HTERT RPE-1 (cell line): ENCODE data around the gene ASMTL.
"Not testable (repeated sequence)": the region's sequence is repeated elsewhere in the genome, so short reads cannot be mapped to it uniquely, and the experiment has no call there.

Experiments used
- in situ Hi-C: fragments of 300-500 bp; cut with MboI; formaldehyde crosslinking; loops from 4 replicates; pipeline ENCODE4 v1.14.3; 2020; ENCODE audit warnings: low sequenced_read_pairs

The ASMTL gene

GRCh38 chrX:1452516-1453394, at the start of gene ASMTL:
ASMTL (minus strand) TSS chrX:1452909; CDS start chrX:1452840, 69 bp downstream.
- in situ Hi-C loops, result no loop called here

- in situ Hi-C loops, result no loop called here
These were observed 49.5 kb upstream of the ASMTL start for GRCh38 chrX:1502241-1502640.

GRCh38 chrX:1500701-1501624, 48.3 kb upstream of the ASMTL start:
- in situ Hi-C loops, result no loop called here

- in situ Hi-C loops, result no loop called here
These were observed 43.4 kb upstream of the ASMTL start for GRCh38 chrX:1496076-1496475.

- in situ Hi-C loops, result no loop called here
These were observed 41.3 kb upstream of the ASMTL start for GRCh38 chrX:1493877-1494510.

GRCh38 chrX:1493412-1493811, 40.7 kb upstream of the ASMTL start:
- in situ Hi-C loops, result no loop called here

GRCh38 chrX:1492421-1493012, 39.8 kb upstream of the ASMTL start:
- in situ Hi-C loops, result no loop called here

GRCh38 chrX:1491851-1492349, 39.2 kb upstream of the ASMTL start:
- in situ Hi-C loops, result no loop called here

GRCh38 chrX:1491248-1491647, 38.5 kb upstream of the ASMTL start:
- in situ Hi-C loops, result not testable (repeated sequence)

- in situ Hi-C loops, result not testable (repeated sequence)
These were observed 38.0 kb upstream of the ASMTL start for GRCh38 chrX:1490723-1491122.

GRCh38 chrX:1489354-1489753, 36.6 kb upstream of the ASMTL start:
- in situ Hi-C loops, result not testable (repeated sequence)

- in situ Hi-C loops, result no loop called here
These were observed 36.0 kb upstream of the ASMTL start for GRCh38 chrX:1488745-1489144.

- in situ Hi-C loops, result no loop called here
These were observed 35.4 kb upstream of the ASMTL start for GRCh38 chrX:1488141-1488540.

GRCh38 chrX:1487401-1487800, 34.7 kb upstream of the ASMTL start:
- in situ Hi-C loops, result no loop called here

GRCh38 chrX:1486749-1487361, 34.1 kb upstream of the ASMTL start:
- in situ Hi-C loops, result no loop called here

- in situ Hi-C loops, result no loop called here
These were observed 33.5 kb upstream of the ASMTL start for GRCh38 chrX:1486177-1486576.

GRCh38 chrX:1485033-1485432, 32.3 kb upstream of the ASMTL start:
- in situ Hi-C loops, result no loop called here

- in situ Hi-C loops, result no loop called here
These were observed 31.9 kb upstream of the ASMTL start for GRCh38 chrX:1484638-1485019.

GRCh38 chrX:1483843-1484637, 31.3 kb upstream of the ASMTL start:
- in situ Hi-C loops, result no loop called here
